Stimulated activated CD8-positive, alpha-beta memory T cell treated with anti-CD3 and anti-CD28 coated beads, Interleukin-4, amount 100 ng/mL, for 48 hours (primary cell): ENCODE measurements around the gene LHFPL6.

Experiments
- DNase-seq: peaks from one replicate; pipeline ENCODE4 v3.0.0-alpha.2; 2020

LHFPL6 gene

DNA sequence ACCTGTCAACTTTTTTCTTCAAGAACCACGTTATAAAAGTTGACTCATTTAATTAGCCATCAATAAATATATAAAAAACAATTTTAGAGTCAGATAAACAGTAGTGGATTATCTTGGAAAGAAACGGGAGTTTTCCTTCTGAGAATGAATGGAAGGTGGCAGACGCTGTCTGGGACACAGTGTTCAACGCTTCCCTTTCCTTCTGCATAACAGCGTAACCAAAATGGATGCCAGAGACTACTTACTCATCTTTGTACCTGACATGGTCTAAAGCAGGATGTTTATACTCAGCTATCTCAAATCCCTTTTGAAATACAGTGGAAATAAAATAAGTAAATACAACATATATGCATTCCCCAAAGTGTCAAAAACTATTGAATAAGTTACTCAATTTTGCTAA, 195.2 kb downstream of the LHFPL6 start:
- no peak for DNase-seq

- DNase-seq = no peak
These were observed 195.9 kb downstream of the LHFPL6 start for GRCh38 chr13:39407138-39407537.

DNA sequence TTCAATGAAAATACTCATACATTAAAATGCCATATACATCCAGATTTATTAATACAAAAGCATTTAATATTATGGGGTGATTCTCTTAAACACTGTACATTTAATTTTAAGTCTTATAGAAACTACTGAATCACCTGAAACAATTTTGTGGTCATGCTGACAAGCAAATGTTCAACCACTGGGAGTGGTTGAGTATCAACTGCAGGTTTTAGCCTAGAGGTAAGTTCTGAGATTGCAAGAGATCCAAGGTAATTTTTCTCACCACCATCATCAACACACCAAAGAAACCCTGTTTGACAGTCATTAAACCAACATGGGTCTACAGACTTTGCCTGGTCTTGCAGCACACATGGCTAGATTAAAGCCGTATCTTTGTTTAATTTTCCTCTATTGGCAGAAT, 196.3 kb downstream of the LHFPL6 start:
- no peak for DNase-seq

GRCh38 chr13:39405596-39406205, 197.3 kb downstream of the LHFPL6 start:
- no peak for DNase-seq

DNA sequence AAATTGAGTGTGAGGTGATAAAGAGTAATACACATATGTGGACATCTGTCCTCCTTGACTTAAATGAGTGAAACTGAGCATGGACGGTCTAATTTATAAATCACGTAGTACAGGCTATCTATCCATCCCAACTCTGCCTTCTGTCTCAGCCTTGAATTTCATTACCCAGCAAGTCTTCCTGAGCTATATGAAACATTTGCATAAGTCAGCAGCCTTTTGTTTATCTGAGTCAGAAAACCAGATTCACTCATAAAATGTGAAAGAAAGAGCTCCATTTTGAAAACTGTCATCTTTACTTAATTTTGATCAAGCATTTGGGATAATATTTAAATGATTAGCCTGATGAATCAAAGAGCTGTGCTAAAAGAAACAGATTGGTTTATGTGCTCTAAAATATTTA, 197.9 kb downstream of the LHFPL6 start:
- DNase-seq = no peak

DNA sequence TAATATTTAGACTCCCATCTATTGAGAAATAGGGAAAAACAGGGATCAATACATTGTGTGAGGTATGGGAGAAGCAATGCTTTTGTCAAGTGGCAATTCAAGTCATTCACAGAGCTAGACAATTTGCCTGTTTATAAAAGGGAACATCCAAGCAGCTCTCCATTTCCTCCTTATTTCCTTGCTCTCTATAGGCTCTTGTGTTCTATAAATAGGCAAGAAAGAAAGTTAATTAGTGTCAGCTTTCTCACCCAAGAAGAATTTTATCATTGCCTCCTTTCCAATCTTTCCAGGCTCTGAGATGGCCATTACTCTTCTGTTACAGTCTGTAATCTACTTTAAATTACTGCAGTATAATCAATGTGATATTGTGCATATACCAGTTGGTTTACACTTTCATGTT, 199.9 kb downstream of the LHFPL6 start:
- DNase-seq = no peak

- no peak for DNase-seq
These were observed 200.6 kb downstream of the LHFPL6 start for GRCh38 chr13:39402221-39402970.

DNA sequence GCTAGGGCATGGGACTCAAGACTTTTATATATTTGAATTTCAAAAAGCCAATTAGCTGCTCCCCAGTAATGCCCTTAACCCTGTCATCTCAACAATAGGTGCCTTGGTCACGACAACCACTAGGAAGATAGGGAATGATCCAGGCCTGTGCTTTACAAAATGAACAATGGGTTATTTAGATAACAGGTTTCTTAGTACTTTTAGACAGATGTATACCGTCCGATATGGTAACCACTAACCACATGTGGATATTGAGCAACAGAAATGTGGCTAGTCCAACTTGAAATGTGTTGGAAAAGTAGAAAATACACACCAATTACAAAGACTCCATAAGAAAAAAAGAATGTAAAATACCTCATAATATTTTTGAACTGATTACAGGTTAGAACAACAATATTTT, 201.2 kb downstream of the LHFPL6 start:
- DNase-seq = no peak

GRCh38 chr13:39401046-39401705, 201.8 kb downstream of the LHFPL6 start:
- DNase-seq = no peak

- DNase-seq = no peak
These were observed 203.9 kb downstream of the LHFPL6 start for GRCh38 chr13:39399102-39399501.

DNA sequence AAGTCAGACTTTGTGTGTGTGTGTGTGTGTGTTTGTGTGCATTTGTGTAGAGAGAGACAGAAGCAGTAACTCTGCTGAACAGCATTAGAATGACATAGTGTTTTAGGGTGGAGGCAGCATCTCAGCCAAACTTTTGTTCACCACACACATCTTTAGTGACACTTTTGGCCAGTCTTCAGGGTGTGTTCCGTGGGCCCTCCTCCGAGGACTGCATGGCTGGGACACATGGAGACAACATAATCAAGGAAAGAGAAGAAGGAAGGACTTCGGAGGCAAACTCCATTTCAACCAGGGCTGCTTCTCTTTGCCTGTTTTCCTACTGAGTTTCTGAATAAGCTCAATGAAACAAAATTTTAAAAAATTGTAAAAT, 205.1 kb downstream of the LHFPL6 start:
- no peak for DNase-seq

GRCh38 chr13:39397226-39397895, 205.6 kb downstream of the LHFPL6 start:
- no peak for DNase-seq

GRCh38 chr13:39394796-39395678, 208.0 kb downstream of the LHFPL6 start:
- DNase-seq = no peak

GRCh38 chr13:39391761-39392160, 211.2 kb downstream of the LHFPL6 start:
- DNase-seq = no peak

GRCh38 chr13:39389013-39389412, 214.0 kb downstream of the LHFPL6 start:
- no peak for DNase-seq

DNA sequence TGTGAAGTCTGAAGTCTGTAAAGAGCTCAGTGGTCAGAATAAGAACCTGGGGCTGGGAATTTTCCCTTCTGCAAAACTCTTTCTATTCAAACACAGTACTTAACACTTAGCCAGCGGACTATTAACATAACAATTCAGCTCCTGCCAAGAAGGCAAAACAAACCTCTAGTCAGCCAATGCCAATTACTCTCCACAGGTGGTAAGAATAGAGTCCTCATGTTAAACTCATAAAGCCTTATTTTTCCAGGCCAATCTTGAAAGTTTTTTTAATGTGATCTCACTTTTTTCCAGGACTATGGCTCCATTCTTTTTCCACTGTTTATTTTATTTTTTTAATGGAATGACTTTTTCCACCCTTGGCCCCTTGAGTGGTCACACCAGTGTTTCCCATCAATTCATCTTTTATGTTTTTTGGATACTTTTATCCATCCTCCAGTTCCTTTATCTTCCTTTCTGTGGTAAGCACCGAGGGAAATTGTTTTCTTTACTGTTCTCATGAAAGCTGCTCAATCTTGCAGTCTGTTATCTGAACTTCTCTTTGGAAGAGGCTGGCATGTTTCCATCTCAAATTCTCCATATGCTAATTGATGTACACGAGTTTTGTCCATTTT, 217.3 kb downstream of the LHFPL6 start:
- no peak for DNase-seq

DNA sequence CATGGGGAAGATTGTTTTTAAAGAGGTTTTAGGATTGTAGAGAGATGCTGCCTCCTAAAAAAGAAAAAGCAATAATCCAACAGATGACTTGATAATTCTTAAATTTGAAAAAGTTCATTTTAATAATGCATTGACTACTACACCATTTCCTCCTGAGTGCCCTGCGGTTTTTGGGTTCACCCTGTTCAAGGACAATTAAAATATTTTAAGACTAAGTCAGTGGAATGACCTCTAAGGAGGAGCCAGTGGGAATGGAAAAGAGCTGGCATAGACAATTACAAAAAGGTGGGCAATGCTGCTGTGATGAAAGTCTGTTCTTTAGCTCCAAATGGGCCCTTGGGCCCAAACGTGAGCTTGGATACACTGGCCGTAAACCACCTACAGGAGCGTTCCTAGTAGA, 217.8 kb downstream of the LHFPL6 start:
- DNase-seq = no peak

GRCh38 chr13:39381456-39381855, 221.5 kb downstream of the LHFPL6 start:
- no peak for DNase-seq

DNA sequence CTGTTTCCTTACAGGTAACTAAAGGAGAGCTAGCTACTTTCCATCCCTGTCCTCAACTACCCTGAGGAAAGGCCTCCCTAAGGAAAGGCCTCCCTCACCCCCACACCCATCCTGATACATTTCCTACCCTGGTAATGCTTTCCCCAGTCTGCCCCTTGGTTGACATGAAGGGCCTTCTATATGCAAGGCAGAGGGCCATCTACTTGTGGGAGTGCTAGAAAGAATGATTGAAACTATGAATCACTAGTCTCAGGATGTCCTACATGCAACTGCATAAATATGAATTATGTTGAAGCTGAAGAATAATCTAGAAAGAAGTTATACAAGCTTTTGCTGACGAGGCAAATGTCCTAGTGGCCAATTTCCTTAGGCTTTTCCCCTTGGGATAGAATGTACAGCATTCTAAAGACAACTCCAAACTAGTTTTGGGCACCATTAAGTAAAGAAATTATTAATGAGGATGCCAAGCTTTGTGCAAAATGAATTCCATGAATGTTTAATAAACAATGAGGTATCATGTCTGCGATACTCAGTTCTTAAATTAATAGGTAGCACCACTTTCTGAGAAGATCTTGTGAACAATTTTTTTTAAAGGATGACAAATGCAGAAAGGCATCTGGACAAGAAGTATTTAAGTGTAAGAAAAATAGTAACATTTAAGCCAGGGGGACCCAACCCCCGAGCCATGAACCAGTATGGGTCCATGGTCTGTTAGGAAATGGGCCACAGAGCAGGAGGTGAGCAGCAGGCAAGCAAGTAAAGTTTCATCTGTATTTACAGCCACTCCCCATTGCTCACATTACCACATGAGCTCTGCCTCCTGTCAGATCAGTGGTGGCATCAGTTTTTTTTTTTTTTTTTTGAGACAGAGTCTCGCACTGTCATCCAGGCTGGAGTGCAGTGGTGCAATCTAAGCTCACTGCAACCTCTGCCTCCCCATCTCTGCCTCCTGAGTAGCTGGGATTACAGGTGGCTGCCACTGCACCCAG, 223.0 kb downstream of the LHFPL6 start:
- no peak for DNase-seq

GRCh38 chr13:39379118-39379517, 223.9 kb downstream of the LHFPL6 start:
- DNase-seq = no peak

DNA sequence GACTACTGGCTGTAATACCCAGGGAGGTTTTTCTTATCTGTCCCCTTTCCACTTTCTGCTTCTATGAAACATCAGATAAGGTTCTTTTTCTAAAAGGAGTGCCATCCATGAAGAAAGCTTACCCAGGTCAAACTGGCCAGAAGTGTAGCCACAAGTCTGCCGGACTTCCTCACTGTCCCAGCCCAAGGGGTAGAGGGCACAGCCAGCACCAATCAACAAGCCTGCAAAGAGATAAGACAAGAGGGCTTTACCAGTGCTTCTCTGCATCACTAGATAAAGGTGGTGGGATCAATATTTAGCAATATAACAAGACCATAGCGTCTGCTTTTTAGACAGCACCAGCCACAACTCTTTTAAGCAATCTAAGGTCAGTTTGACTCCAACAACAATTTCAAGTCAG, 224.7 kb downstream of the LHFPL6 start:
- DNase-seq = no peak
